Activated CD4-positive, alpha-beta T cell treated with anti-CD3 and anti-CD28 coated beads, Interleukin-10, Interleukin-2, amounts not matched to agents 100 ng/mL and 50 ng/mL, durations not matched to agents 16 hours and 8 hours (primary cell): ENCODE results near the gene SLC10A4.

Experiments used
- DNase-seq: peaks from one replicate; pipeline ENCODE4 v3.0.0-alpha.2; 2020

SLC10A4 gene

DNA sequence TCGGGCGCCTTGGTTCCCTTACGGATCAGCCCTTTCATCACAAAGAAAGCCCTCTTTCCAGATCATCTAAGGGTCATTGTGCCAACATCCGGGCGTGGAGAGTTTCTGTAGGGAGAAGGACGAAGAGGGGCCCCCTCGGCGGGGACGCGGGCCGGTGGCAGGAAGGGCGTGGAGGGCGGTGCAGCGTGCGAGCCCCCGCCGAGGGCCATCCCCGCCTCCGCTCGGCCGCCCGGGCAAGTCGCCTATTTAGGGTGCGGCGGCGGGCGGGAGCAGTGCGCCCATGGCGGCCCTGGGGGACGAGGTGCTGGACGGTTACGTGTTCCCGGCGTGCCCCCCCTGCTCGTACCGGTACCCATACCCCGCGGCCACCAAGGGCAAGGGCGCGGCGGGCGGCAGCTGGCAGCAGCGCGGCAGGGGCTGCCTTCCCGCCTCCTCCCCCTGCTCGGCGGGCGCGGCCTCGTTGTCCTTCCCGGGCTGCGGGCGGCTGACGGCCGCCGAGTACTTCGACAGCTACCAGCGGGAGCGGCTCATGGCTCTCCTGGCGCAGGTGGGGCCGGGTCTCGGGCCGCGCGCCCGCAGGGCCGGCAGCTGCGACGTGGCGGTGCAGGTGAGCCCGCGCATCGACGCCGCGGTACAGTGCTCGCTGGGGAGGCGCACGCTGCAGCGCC is 7.0 kb downstream of the SLC10A4 start, which contains the start of gene ZAR1:
ZAR1 (plus strand) TSS at position 241 of the 668 bp plus-strand sequence; CDS start at position 281, 40 bp downstream.
- DNase-seq: no peak

DNA sequence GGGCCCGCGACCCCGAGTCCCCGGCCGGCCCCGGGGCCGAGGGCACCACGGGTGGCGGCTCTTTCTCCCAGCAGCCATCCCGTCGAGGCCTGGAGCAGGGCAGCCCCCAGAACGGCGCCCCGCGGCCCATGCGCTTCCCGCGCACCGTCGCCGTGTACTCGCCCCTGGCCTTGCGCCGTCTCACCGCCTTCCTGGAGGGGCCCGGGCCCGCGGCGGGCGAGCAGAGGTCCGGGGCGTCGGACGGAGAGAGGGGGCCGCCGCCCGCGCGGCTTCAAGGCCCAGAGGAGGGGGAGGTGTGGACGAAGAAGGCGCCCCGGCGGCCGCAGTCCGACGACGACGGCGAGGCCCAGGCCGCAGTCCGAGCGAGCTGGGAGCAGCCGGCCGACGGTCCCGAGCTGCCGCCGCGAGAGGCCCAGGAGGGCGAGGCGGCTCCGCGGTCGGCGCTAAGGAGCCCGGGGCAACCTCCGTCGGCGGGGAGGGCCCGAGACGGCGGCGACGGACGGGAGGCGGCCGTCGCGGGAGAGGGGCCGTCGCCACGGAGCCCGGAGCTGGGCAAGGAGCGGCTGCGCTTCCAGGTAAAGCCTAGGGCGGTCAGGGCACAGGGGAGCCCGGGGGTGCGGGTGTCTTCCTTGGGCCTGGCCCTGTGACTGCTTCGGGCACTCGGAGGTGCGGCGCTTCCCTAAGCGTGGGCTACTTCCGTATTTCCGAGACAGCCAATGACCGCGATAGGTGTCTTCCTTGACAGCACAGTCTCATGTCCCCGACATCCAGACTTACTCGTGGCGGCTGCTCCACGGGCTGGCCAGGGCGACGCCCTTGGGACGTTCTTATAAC is 7.8 kb downstream of the SLC10A4 start:
- no peak for DNase-seq

DNA sequence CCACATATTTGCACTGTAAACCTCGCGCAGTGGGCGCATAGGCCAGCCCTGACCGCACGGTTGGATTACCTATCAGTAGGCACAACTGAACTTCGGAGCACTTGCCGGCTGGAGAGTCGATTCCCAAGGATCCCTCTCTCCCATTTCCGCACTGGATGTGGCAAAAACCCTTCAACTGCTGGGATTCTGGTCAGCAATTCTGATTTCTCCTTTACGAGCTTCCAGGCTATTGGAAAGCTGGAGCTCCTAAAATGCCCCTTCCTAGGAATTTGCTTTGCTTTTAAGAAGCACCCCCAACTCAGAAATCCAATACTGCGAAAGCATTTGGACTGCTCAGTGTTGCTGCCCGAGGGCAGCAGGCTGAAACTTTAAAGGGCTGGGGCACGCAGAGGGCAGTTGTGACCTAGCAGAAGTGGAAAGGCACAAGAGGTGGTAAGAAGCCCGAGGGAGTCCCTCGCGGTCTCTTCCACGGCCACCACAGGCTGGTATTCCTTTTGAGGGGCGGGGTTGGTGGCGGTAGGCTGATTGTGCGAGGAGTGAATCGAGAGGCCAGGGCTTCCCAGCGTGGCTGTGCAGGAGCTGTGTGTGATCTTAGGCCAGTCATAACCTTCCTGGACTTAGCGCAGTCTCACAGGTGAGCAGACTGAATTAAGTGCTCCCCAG is 8.5 kb downstream of the SLC10A4 start:
- DNase-seq: no peak

DNA sequence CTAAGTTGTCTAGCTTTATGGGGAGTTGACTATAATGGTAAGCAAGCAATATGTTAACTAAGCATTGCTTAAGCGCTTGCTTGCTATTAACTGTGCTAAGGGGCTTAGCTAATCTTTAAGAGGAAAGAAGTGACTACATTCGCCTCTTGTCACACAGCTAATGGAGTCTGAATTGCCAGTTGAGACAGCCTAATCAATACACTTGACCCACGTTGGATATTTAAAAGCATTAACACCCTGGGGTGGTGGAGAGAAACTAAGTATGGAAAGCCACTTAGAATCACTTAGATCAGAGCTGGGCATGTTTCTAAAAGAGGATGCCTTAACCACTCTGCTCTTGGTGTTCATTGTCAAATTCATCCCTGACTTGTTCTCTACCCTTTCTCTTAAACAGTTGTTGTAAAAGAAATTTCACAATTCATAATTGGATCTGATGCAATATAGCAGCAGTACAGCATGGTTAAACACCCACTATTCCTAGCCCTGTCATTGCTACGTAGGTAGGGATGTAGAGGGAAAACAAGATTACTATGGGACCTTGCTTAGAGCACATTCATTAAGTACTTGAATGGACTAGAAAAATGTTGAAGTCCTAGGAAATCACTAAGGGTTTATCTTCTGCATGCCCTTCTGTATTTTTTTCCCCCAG is 10.4 kb downstream of the SLC10A4 start:
- DNase-seq: no peak

DNA sequence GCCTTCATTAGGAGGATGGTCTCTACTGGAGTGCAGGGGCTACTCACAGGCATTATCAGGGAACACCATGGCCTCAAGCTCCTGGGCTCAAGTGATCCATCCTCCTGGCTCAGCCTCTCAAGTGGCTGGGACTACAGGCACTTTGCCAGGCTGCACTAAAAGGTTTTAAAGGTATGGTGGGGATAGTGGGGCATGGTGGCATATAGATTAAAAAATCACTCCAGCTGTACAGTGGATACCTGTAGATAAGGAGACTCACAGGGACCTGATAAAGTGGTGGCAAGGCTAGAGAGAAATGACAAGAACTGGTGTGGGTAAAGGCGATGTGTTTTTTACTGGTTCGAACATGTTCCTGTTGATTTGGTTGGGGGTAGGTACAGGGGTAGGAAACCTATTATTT is 12.8 kb downstream of the SLC10A4 start:
- DNase-seq: no peak

DNA sequence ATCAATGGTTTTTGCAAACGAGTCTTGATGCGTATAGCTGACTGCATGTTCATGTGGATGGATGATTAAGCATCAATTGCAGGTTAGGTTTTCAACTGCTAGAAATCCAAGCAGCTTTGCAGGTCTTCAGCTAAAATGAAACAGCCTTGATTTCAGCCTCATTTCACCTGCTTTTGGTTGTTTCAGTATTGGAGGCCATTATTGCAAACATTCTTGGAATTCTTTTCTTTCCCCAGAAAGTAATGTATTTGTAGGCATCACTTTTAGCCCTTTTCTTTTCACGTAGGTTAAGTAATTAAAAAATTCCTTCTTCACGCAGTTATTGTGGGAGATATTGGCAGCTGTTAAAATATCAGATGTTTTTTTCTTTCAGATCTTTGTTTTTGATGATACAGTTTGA is 15.8 kb downstream of the SLC10A4 start:
- no peak for DNase-seq

DNA sequence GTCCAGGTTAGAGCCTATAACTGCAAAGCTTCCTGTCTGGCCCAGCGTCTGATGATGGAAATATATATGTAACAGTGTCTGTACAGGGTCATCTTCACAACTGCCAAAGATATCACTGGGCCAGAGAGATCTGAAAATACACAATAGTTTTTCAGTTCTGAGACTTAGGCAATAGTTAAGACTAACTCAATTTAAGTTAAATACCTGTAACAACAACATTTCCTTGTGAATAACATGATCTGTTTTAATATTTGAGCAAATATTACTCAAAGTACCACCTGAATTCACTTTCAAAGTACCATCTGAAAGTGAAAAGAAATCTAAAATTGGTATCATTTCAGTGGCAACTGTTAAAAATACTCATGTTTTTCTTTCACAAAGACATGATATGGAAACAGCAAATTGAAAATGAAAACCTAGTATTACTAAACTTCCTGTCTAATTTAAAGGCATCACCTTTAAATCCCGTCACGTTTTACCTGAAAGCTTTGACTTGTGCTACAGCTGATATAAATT is 16.5 kb downstream of the SLC10A4 start:
- peak; percentile 64 for DNase-seq

DNA sequence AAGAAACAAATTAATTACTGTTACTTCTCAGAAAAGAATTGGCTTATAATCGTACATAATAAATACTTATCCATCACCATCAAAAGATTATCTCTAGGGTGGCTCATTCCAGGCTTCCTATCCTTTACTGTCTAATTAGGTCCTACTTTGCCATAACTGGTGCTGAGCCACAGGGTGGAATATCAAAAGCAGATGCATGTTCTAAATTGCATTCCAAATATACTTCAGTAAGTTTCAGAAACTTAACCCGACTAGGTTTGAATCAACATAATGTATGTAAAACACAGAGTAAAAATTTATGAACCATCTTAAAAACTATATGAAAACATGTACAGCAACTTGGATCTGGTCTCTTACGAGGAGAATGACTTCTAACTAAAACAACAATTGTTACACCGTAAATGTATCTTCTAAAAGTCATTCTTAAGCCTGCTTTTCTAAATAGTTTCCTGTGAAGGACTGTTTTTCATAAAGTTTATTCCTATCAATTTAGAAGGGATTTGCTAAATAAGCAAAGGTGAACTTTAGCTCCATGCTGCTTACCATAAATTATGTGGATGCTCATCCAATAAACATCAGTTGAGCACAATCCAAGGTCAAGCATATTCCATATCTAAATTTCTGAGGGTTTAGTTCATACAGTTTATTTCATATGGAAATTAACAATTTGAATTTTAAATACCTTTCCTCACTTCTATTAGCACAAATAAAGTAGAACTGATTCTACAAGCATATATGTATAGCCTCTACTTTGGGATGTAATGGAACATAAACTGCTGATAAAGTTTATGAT is 20.3 kb downstream of the SLC10A4 start:
- DNase-seq: no peak

DNA sequence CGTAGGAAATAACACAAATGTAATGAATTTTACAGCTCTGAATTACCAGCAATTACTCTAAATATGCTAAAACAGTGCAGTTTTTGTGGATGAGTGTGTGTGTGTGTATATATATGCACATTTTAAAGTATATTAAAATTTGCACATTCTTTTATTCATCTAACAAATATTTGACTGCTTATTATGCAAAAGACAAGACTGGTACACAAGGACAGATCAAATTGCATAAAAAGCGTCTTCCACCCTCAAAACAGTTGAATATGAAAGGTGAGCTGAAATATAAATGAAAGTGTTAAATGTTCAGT is 20.8 kb downstream of the SLC10A4 start:
- DNase-seq: no peak

DNA sequence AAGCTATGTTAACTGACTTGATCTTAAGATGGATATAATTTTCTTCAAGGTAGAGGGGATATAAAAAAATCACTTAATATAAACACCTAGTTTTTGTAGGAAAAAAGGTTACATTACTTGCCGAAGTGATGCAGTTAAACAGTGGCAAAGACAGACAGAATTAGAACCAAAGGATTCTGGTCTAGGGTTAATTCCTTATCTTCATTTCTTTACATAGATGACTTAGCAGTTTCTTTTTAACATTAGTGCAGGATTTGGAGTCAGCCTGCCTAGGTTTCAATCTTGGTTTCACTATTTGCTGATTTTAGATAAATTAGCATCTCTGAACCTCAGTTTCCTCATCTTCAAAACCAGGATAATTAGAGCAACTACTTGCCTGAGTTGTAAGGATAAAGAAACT is 21.2 kb downstream of the SLC10A4 start:
- peak; percentile 22 for DNase-seq

DNA sequence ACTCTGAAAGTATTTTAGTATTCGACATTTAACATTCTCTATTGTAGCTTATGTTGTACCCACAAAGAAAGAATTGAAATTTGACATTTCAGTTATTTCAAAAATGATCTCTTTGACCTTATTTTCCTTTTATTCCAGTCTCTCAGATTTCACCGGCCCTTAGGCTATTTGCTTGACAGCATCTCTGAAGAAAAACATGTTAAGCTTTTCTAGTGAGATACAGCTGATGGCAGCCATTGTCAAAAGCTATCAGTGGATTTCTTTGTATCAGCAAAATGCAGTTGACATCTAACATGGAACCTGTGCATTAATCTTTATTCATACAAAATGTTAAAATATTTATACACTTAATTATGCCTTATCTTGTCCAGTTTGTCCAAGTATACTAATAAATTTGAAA is 23.6 kb downstream of the SLC10A4 start:
- DNase-seq: no peak

DNA sequence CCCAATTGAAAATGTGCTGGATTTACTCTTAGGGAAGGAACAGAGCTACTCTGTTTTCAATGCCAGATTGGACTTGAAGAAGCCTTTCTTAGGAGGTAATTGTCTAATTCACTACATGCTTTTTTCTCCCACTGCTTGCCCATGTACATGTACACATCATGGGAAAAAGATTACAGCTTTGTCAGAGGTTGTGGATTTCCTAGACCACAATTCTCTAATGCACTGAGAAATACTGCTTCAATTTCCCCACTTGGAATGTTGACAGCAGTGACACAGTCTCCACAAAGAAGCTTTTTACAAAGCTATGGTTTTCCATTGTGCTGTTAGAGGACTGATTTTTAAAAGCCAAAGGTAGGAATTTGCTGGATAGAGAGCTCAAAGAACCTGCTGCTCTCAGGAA is 26.4 kb downstream of the SLC10A4 start:
- no peak for DNase-seq

DNA sequence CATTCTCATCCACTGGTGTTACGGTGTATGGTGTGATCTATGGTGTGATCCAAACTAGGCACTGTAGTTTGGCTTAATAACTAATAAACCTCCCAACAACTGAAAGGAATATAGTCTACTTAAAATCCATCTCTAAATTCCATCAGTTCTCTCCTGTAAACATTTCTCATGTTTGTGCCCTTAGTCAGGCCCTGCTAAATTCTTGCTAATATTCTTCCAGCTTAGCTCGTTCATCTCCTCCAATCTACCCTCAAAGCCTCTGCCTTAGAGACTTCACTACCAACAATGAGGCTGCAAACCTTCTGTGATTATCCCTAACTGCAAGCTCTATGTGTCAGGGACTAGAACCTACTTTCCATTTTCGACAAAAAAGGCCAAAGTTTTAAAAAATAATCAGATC is 35.0 kb downstream of the SLC10A4 start:
- no peak for DNase-seq

DNA sequence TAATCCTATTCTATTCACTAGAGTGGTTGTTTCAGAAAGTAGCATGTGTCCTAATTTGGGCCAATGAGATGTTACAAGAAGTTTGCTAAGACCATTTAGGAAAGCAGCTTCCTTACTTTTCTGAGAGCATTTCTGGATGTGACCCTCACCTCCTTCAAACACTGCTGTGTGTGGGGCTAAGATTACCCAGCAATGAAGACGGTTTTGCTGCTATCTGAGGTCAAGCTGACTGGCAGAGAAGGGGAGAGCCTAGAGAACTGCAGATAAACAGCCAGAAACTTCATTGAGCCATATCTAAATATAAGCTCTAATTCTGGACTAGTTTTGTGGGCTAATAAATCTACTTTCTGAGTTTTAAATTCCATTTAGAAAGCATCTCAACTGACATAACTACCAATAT is 43.3 kb downstream of the SLC10A4 start:
- no peak for DNase-seq

DNA sequence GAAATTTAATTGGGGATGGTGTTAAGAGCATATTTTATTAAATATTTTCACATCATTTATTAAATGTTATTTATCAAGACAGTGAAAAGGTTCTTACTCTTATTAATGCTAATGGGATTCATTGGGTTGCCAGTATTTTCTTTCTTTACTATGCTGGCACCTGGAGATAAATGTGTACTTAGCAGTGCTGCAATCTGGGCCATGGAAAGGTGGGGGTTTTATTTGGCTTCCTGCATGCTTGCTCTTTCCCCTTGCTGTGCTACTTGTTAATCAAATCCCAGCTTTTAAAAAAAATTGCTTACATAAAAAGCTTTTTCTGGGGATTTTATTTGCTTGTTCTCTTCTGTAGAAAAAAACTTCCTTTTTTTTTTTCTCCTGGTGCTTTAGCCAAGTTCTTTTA is 55.2 kb downstream of the SLC10A4 start:
- no peak for DNase-seq
